ENCODE results near the gene RFPL4AL1.
"Not testable (repeated sequence)": the region's sequence is repeated elsewhere in the genome, so short reads cannot be mapped to it uniquely, and the experiment has no call there.

DNA sequence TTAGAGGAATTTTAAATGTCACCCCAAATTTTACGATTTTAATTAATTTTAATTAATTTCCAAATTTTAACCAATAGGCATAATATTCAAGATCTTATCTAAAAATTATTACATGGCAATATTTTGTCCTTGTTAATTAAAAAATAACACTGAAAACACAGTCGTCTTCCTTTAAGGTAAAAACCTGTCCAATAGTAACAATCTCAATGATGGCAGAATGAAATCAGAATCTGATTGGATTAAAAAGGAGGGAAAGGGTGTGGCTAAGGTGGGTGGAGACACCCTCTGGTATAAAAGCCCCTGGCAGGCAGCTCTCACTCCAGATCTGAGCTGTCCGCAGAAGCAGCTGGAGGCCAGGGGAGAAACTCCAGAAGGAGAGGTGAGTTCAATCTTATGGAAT is 10.1 kb upstream of the RFPL4AL1 start, which contains the start of gene RFPL4A:
- TF ChIP-seq, protein P1, sequence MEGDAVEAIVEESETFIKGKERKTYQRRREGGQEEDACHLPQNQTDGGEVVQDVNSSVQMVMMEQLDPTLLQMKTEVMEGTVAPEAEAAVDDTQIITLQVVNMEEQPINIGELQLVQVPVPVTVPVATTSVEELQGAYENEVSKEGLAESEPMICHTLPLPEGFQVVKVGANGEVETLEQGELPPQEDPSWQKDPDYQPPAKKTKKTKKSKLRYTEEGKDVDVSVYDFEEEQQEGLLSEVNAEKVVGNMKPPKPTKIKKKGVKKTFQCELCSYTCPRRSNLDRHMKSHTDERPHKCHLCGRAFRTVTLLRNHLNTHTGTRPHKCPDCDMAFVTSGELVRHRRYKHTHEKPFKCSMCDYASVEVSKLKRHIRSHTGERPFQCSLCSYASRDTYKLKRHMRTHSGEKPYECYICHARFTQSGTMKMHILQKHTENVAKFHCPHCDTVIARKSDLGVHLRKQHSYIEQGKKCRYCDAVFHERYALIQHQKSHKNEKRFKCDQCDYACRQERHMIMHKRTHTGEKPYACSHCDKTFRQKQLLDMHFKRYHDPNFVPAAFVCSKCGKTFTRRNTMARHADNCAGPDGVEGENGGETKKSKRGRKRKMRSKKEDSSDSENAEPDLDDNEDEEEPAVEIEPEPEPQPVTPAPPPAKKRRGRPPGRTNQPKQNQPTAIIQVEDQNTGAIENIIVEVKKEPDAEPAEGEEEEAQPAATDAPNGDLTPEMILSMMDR (IDR thresholded peaks at IDR 0.05): not testable (repeated sequence)
- TF ChIP-seq POLR2A (IDR thresholded peaks at IDR 0.05): not testable (repeated sequence)

Data from adrenal gland (tissue), 5 donors.